ENCODE data around the gene ZNF438.
"Not testable (repeated sequence)": the region's sequence is repeated elsewhere in the genome, so short reads cannot be mapped to it uniquely, and the experiment has no call there.

DNA sequence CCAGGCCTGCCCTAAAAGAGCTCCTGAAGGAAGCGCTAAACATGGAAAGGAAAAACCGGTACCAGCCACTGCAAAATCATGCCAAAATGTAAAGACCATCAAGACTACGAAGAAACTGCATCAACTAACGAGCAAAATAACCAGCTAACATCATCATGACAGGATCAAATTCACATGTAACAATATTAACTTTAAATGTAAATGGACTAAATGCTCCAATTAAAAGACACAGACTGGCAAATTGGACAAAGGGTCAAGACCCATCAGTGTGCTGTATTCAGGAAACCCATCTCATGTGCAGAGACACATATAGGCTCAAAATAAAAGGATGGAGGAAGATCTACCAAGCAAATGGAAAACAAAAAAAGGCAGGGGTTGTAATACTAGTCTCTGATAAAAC, 82.4 kb downstream of the ZNF438 start:
- TF ChIP-seq, protein P1, sequence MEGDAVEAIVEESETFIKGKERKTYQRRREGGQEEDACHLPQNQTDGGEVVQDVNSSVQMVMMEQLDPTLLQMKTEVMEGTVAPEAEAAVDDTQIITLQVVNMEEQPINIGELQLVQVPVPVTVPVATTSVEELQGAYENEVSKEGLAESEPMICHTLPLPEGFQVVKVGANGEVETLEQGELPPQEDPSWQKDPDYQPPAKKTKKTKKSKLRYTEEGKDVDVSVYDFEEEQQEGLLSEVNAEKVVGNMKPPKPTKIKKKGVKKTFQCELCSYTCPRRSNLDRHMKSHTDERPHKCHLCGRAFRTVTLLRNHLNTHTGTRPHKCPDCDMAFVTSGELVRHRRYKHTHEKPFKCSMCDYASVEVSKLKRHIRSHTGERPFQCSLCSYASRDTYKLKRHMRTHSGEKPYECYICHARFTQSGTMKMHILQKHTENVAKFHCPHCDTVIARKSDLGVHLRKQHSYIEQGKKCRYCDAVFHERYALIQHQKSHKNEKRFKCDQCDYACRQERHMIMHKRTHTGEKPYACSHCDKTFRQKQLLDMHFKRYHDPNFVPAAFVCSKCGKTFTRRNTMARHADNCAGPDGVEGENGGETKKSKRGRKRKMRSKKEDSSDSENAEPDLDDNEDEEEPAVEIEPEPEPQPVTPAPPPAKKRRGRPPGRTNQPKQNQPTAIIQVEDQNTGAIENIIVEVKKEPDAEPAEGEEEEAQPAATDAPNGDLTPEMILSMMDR (IDR thresholded peaks at IDR 0.05) = not testable (repeated sequence)
- not testable (repeated sequence) for TF ChIP-seq POLR2A (IDR thresholded peaks at IDR 0.05)
